Activated effector memory CD4-positive, alpha-beta T cell treated with Interleukin-2 at 50 U/mL for 16 hours (primary cell): ENCODE measurements around the gene FCN3.

ENCODE experiments used
- DNase-seq: peaks from one replicate; pipeline ENCODE4 v3.0.0-alpha.2; 2020

FCN3 gene

GRCh38 chr1:27335506-27336422 lies 38.9 kb downstream of the FCN3 start:
- DNase-seq: no peak

- DNase-seq: no peak
Observed at GRCh38 chr1:27333717-27334279, 40.8 kb downstream of the FCN3 start.

GRCh38 chr1:27332536-27333281 lies 41.9 kb downstream of the FCN3 start:
- DNase-seq: peak; percentile 41

- DNase-seq: no peak
Observed at GRCh38 chr1:27331922-27332321, 42.7 kb downstream of the FCN3 start.

GRCh38 chr1:27331426-27331825 lies 43.2 kb downstream of the FCN3 start:
- DNase-seq: no peak

GRCh38 chr1:27330786-27331185 lies 43.8 kb downstream of the FCN3 start:
- no peak for DNase-seq

GRCh38 chr1:27327964-27328363 lies 46.7 kb downstream of the FCN3 start:
- no peak for DNase-seq

GRCh38 chr1:27325286-27325685 lies 49.3 kb downstream of the FCN3 start:
- no peak for DNase-seq

- DNase-seq: no peak
Observed at GRCh38 chr1:27322569-27323240, 51.9 kb downstream of the FCN3 start.

- peak; percentile 96 for DNase-seq
Observed at GRCh38 chr1:27321813-27322568, 52.6 kb downstream of the FCN3 start, which contains the start of gene TMEM222. Gene TMEM222 (plus strand): TSS chr1:27322163. CDS start chr1:27322198, 35 bp downstream.
